SH-SY5Y (cell line): Measurements from ENCODE around the gene NIP7.

ENCODE experiments used
- GATA2 ChIP-seq: IDR thresholded peaks from 2 replicates; pipeline ENCODE4 v1.6.1; 2011; ENCODE audit warnings: mild to moderate bottlenecking, low read depth, low read length
- GATA3 ChIP-seq: IDR thresholded peaks from 2 replicates; pipeline ENCODE4 v1.6.1; 2011; ENCODE audit warnings: low read depth, mild to moderate bottlenecking, low read length, moderate library complexity

- TF ChIP-seq GATA3, result no peak
- no peak for TF ChIP-seq GATA2
Measured at GRCh38 chr16:69301187-69301586, 38.4 kb upstream of the NIP7 start.
